GM19239 (cell line): ENCODE measurements around the gene FOXN4.

Source experiments
- DNase-seq: peaks from one replicate; pipeline ENCODE4 v3.0.0; 2011; ENCODE audit warnings: low spot score; ENCODE audit not compliant: insufficient read length
- FAIRE-seq: peaks from 2 replicates; lab custom pipeline; 2011; peaks lifted over from hg19 to GRCh38; lab: Jason Lieb, UNC

Gene FOXN4

DNA sequence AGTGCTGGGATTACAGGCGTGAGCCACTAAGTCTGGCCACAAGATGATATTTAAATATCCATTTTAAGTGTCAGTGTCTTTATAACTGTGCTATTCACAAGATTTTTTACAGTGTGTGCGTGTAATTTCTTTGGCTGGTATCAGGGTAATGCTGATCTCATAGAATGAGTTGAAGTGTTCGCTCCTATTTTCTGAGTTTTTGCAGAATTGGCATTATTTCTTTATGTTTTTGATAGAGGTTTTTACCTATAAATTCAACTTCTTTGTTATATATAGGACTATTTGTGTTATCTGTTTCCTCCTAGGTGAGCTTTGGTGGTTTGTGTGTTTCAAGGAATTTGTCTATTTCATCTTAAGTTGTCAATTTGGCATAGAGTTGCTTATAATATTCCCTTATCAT is 45.6 kb downstream of the FOXN4 start:
- FAIRE-seq (no peak), DNase-seq (no peak)

DNA sequence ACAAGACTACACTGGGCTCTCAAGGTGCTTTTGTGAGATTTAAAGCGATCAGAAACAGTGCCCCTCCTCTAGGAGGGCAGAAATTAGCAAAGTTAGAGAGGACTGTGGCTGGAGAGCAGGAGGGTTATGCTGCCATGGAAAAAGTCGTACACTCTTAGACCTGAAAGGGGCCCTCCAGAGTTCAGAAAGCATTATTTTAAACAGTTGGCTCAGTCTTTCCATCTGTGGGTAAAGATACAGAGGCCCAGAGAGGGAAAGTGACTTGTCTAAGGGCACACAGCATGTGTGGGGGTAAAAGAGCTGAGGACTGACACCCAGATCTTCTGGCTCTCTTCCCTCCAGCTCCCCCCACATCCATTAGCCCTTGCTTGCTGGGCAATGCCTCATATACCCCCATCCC is 47.1 kb downstream of the FOXN4 start:
- no peak for FAIRE-seq
- no peak for DNase-seq

DNA sequence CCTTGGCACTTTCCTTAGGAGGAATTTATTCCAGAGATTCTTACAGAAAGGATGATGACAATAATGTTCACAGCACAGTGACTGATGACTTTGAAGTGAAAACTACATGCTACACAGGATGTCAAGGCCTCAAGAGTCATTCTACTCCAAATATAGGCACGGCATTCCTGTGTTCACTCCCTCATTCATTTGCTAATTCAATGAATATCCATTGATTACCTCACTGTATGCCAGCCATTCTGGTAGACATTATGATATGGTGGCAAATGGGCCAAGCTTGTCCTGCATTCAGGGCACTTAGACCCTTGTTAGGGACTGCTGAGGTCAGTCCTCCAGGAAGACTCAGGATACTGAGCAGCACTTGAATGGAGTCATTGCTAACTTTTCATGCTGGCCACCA is 48.0 kb downstream of the FOXN4 start:
- no peak for FAIRE-seq
- DNase-seq, result no peak

DNA sequence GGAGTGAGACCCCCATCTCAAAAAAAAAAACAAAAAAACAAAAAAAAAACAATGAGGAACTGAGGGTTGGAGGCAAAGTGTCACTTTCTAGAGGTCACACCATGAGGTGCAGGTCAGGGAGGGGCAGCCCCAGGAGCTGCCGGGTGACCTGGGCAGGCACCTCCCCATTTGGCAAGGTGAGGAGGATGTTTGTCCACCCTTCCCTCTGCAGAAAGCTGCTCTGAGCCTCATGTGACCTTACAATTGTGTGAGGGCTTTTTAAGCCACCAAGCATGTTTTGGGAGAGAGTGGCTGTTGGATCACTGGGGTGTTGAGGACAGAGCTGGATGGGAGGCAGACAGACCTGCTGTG is 49.6 kb downstream of the FOXN4 start:
- no peak for FAIRE-seq

DNA sequence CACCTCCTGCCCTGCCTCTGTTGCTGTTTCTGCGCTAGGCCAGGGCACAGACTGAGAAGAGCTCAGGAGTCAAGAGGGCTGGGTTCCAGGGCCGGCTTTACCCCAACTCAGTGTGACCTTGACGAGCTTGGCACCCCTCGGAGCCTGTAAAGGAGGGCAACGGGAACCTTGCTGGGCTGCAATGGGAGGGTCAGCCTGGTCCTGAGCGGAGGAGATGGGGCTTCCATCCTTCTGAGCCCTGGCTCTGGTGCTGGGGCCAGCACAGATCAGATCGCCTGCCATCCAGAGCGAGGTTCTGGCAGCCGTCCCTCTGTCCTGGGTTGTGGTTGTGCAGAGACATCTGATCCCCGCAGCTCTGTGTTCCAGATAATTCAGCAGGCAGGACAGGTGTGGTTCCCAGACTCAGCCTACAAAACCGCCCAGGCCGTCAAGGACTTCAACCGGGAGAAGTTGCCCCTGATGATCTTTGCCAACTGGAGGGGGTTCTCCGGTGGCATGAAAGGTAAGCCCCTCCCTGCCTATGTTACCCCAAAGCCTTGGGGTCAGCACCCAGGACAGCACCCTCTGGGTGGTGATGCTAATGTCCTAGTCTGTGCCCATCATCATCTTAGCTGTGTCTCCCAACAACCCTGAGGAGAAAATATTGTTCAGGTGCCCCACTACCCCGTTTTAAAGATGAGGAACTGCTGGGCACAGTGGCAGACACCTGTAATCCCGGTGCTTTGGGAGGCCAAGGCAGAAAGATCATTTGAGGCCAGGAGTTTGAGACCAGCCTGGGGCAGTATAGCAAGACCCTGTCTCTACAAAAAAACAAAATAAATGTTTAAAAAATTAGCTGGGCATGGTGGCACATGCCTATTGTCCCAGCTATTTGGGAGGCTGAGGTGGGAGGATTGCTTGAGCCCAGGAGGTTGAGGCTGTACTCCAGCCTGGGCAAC is 50.2 kb downstream of the FOXN4 start:
- FAIRE-seq (no peak), DNase-seq (no peak)

More for the DNA sequence above, 49.6 kb downstream of the FOXN4 start:
- no peak for DNase-seq

DNA sequence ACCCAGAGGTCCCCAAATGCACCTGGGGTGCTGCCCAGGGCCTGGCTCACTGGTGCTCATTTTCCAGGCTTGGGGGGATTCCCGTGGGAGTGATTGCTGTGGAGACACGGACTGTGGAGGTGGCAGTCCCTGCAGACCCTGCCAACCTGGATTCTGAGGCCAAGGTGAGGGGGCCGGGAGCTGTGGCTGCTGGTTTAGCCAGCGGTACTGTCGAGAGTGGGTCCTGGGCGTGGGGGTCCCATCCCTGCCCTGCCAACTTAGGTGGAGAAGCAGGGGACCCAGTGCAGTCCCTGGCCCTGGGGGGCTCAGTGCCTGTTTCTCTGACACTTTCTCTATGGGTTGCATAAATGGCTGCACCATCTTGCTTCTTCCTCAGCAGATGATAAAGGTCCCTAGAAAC is 50.9 kb downstream of the FOXN4 start:
- FAIRE-seq (no peak), DNase-seq (no peak)

DNA sequence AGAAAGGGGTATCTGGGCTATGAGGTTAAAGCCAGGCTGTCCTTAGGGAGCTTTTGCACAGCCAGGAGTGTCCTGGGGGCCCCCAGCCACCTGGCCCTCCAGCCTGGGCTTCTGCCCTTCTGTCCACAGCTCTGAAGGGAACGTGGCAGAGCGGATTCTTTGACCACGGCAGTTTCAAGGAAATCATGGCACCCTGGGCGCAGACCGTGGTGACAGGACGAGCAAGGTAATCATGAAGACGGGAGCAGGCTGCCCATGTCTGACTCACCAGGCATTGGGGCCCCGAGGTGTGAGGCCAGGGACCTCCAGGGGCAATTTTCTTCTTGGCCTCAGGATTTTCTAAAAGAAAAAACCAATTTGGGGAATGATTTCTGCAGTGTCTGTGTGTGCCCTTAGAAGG is 53.1 kb downstream of the FOXN4 start:
- no peak for DNase-seq
- FAIRE-seq, result no peak

DNA sequence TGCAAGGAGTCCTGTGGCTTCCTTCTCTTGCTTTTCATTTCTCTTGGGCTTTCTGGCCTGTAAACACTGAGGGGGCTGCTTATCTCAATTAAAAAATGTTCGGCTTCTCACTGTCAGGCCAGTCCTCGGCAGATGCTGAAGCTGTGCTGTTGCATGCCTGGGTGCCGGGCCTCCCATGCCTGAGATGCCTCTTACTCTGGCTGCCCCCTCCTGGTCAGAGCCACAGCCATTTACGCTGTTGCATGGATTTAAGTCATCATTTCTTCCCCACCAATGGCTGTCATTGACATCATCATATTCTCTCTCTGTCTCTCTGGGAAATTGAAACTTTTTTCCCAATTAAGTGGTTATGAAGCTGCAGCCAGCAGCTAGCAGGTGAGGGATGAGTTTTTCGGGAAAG is 53.7 kb downstream of the FOXN4 start:
- FAIRE-seq (no peak), DNase-seq (no peak)

DNA sequence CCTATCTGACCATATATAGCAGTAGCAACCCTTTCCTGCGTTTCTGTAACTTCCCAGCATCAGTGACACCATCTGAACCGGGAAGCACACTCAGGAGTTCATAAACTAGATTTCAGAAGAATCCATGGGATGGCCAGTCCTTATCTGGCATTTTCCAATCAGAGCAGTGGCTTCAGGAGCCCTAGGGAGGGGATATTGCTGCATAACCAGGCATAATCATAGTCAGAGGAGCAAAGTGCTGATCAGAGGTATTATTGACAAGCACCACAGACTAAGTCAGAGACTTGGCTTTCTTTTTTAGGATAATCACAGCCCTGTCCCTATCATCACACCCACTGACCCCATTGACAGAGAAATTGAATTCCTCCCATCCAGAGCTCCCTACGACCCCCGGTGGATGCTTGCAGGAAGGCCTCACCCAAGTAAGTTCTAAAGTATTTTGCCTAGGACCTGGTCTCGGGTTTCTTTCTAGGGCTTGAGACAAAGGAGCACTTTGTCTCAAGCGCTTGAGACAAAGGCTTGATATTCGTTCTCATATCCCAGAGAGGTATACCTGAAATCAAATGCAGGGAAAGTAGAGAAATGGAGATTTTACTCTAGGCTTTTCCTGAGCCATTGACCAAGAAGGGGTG is 55.1 kb downstream of the FOXN4 start:
- FAIRE-seq, result no peak
- DNase-seq, result no peak

DNA sequence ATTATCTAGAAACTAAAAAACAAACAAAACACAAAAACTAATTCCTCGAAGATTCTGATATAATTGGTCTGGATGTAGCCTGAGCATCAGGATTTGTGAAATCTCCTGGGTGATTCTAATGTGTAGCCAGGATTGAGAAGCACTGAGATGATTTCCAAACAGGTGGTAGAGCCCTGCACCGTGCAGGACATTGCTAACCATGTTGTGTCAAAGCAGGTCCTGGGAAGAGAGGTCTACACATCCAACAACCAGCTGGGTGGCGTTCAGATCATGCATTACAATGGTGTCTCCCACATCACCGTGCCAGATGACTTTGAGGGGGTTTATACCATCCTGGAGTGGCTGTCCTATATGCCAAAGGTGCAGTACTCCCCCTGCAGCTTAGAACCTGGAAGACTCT is 56.3 kb downstream of the FOXN4 start:
- FAIRE-seq (no peak), DNase-seq (no peak)

DNA sequence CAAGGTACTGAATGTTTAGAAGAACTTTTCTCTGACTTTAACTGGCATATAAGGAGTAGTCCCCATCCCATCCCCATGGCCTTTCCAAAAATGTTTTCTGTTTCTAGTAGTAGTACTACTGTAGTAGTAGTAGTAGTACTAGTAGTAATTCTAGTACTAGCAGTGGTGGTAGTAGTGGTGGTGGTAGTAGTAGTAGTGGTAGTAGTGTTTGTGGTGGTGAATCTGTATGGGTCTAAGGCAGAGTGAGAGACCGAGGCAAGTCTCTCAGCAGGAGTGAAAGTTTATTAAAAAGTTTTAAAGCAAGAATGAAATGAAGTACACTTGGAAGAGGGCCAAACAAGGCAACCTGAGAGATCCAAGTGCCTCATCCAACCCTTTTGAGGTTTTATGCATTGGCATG is 58.6 kb downstream of the FOXN4 start:
- FAIRE-seq, result no peak
- DNase-seq, result no peak

DNA sequence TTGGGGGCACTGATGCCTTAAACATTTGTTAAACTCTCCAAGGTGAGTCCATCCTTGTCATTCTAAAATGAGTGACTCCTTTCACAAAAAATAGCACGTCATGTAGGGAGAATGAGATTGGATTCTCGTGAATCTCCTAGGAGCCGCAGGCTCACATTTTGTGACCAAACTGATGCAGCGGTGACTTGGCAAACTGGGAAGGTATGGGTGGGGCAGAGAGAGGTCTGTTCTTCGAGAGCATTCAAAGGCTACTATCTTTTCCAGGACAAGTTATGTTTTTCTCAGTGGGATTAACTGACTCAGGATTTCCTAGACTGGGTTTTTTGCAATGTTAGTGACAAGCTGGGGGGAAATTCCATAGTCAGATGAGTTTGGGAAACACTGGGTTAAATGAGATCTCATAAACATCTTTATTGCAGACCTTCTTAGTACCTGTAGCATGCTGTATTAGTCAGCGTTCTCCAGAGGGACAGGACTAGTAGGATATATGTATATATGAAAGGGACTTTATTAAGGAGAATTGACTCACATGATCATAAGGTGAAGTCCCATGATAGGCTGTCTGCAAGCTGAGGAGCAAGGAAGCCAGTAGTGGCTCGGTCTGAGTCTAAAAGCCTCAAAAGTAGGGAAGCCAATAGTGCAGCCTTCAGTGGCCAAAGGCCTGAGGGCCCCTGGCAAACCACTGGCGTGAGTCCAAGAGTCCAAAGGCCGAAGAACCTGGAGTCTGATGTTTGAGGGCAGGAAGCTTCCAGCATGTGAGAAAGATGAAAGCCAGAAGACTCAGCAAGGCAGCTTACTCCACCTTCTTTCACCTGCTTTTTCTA is 61.0 kb downstream of the FOXN4 start:
- DNase-seq, result no peak
- no peak for FAIRE-seq

DNA sequence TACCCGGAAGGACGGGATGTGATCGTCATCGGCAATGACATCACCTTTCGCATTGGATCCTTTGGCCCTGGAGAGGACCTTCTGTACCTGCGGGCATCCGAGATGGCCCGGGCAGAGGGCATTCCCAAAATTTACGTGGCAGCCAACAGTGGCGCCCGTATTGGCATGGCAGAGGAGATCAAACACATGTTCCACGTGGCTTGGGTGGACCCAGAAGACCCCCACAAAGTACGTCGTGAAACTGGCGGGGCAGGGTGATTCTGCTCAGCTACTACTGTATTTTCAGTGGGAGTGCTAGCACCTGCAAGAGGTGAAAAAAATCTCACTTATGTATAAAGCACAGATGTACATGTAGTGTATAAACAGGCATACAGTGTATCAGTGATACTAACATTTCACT is 62.9 kb downstream of the FOXN4 start:
- DNase-seq (no peak), FAIRE-seq (no peak)

DNA sequence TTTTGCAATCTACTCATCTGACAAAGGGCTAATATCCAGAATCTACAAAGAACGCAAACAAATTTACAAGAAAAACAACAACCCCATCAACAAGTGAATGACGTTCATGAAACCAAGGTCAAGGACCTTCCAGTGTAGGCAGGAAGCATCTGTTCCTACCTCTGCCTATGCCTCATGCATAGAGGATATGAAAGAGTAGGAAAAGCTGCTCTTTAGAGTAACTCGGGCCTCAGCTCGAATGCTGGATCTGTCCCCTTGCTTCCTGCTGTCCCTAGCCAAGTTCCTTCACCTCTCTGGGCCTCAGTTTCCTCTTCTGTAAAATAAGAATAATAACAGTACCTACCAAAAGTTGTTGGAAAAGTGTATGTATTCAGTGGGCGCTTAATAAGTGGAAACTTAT is 65.0 kb downstream of the FOXN4 start:
- DNase-seq, result no peak
- no peak for FAIRE-seq

DNA sequence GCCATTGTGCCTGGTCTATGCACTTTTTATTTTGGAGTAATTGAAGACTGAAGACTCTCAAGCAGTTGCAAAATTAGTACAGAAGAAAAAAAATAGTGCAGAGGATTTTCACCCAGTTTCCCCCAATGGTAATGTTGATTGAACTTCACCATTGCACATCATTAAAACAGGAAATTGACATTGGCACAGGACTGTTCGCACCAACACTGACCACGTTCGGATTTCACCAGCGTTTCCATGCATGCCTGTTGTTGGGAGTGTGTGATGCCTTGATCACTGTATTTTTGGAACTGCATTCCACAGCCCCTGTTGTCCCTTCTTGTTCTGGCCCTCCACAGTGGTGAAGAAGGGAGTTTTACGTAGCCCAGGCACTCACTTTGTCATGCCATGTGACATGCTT is 67.1 kb downstream of the FOXN4 start:
- FAIRE-seq (no peak), DNase-seq (no peak)

DNA sequence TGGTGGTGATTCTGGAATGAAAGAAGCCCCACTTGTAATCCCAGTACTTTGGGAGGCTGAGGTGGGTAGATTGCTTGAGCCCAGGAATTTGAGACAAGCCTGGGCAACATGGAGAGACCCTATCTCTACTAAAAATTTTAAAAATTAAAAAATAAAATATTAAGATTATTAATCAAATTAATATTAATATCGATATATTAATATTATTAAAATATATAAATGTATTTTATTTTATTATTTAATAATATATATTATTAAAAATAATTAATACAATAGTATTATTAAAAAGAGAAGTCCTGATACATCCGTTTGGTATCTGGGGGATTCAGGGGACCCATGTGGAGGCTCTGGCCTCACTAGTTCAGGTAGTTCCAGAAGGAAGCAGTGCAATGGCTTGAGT is 68.7 kb downstream of the FOXN4 start:
- no peak for FAIRE-seq
- no peak for DNase-seq

DNA sequence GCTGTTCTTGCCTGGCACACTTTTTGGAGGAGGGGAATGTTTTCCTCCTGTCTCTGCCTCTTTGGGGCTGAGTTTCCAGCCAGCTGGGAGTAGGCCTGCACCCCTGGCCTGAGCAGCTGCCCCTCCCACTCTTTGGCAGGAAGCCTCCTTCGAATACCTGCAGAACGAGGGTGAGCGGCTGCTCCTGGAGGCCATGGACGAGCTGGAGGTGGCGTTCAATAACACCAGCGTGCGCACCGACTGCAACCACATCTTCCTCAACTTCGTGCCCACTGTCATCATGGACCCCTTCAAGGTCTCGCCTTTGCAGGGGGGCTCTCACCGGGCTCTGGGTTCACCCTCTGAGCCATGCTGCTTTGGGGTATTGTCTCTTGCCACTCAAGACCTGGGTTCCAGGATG is 69.4 kb downstream of the FOXN4 start:
- FAIRE-seq (no peak), DNase-seq (no peak)

DNA sequence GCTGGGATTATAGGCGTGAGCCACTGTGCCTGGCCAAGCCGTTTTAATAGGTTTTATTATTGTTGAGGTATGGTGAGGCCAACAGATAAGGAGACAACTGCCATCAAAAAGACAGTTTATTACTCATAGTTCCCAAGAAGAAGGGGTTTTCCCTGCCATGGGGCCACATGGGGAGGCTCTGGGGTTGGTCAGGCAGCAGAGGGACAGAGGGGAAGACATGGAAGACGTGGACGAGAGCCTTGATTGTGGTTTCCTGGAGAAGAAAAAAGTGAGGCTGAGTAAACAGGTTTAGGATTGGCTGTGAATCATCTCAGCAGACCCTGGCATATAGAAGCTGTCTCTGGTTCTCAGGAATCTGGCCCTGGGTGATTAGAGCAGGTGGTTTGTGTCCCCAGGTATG is 69.9 kb downstream of the FOXN4 start:
- no peak for FAIRE-seq

DNA sequence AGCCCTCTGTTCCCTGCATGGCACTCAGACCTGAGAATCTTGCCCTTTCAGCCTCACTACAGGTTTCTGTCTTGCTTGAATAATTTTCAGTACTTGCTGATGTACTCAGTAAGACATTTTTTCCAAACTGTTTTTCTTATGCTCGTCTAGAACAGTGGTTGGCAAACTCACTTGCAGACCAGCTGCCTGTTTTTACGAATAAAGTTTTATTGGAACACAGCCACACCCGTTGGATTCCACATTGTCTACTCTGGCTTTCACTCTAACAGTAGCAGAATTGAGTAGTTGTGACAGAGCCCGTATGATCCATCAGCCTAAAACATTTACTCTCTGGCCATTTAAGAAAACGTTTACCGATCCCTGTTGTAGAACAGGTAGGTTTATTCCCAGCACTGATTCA is 72.8 kb downstream of the FOXN4 start:
- FAIRE-seq (no peak), DNase-seq (no peak)

More for the DNA sequence above, 69.9 kb downstream of the FOXN4 start:
- DNase-seq, result no peak

DNA sequence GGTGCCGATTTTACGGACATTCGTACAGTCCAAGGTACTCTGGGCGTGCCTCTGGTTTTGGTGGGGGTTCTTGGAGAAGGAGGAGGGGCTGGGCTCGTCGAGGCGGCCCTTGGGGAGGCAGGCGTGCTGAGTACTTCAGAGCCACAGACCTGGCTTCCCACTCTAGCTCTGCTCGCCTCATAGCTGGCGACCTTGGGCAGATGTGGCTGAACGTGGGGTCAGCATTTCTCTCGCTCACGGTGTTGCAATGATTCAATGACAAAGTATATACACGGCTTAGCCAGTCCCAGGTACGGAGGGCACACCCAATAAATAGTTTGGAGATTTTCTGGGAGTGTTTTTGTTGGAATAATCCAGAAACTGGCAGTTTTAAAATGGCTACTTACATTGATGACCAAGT is 75.1 kb downstream of the FOXN4 start:
- FAIRE-seq (no peak), DNase-seq (no peak)

DNA sequence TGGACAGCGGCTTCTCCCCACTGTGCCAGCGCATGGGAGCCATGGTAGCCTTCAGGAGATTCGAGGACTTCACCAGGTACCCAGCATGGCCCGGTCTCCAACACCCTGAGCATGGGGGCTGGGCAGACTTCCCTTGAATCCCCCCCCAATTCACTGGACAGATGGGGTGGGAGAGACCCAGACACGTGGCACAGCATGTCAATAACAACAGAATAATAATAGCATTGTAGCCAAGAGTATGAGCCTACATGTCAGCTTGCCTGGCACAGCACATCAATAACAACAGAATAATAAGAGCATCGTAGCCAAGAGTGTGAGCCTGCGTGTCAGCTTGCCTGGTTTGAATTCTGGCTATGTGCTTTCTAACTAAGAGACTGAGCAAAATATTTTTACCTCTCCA is 76.4 kb downstream of the FOXN4 start:
- no peak for FAIRE-seq

More for the DNA sequence above, 76.4 kb downstream of the FOXN4 start:
- no peak for DNase-seq
